HepG2 (cell line): ENCODE results near the gene TBX15. TPM values are rescaled to one million over a fixed set of nuclear protein-coding genes. Genes with fewer than 3 reads are reported as not detected.
A peak's percentile ranks its signal among the peaks of the same experiment; 100 is the strongest.

Source experiments
- FOXO4 ChIP-seq: sonication (generic); formaldehyde crosslinking; conservative IDR thresholded peaks from 2 replicates; pipeline ENCODE4 v1.8.1; 2023; ENCODE audit warnings: missing genetic modification reagents
- MXI1 ChIP-seq: IDR thresholded peaks from 3 replicates; pipeline ENCODE4 v1.6.1; 2012; ENCODE audit warnings: low read depth, low read length, inconsistent platforms, borderline replicate concordance
- NCOA1 ChIP-seq: sonication (generic); formaldehyde crosslinking; IDR thresholded peaks from 2 replicates; pipeline ENCODE4 v1.9.0; 2021; ENCODE audit warnings: missing genetic modification reagents
- PHF20 ChIP-seq: sonication (generic); formaldehyde crosslinking; IDR thresholded peaks from 2 replicates; pipeline ENCODE4 v1.5.0; 2020; ENCODE audit warnings: mild to moderate bottlenecking, missing genetic modification reagents
- PRDM4 ChIP-seq: sonication (generic); formaldehyde crosslinking; IDR thresholded peaks from 2 replicates; pipeline ENCODE4 v1.9.0; 2021; ENCODE audit warnings: missing genetic modification reagents, borderline replicate concordance
- RCOR2 ChIP-seq: IDR thresholded peaks from 2 replicates; pipeline ENCODE4 v1.6.1; 2016; ENCODE audit warnings: missing biosample characterization, missing genetic modification reagents
- TCF12 ChIP-seq, 2 experiments: fragments of 450-650 bp in 1 of 2; sonication (generic) in 1 of 2; formaldehyde crosslinking in 1 of 2; IDR thresholded peaks; 2 replicates each; pipeline versions ENCODE4 v1.6.1 to v1.8.0; 2017 to 2022; ENCODE audit warnings: antibody characterized with exemption in 1 of 2, mild to moderate bottlenecking in 1 of 2, missing genetic modification reagents in 1 of 2, moderate library complexity in 1 of 2
- WIZ ChIP-seq: sonication (generic); formaldehyde crosslinking; IDR thresholded peaks from 2 replicates; pipeline ENCODE4 v1.5.1; 2020; ENCODE audit warnings: mild to moderate bottlenecking, missing genetic modification reagents
- XRCC5 ChIP-seq: fragments of 200-400 bp; formaldehyde crosslinking; optimal IDR thresholded peaks from 2 replicates; pipeline ENCODE3; 2017; ENCODE audit warnings: mild to moderate bottlenecking, low read length
- ZBED4 ChIP-seq: sonication (generic); formaldehyde crosslinking; IDR thresholded peaks from 2 replicates; pipeline ENCODE4 v1.4.0; 2020; ENCODE audit warnings: missing genetic modification reagents, borderline replicate concordance
- ZNF24 ChIP-seq: fragments of 450-650 bp; IDR thresholded peaks from 2 replicates; pipeline ENCODE4 v1.6.1; 2017; ENCODE audit warnings: antibody characterized with exemption, mild to moderate bottlenecking
- ZNF329 ChIP-seq: sonication (generic); formaldehyde crosslinking; IDR thresholded peaks from 2 replicates; pipeline ENCODE4 v1.9.0; 2021; ENCODE audit warnings: low read depth, mild to moderate bottlenecking, missing genetic modification reagents
- ZNF337 ChIP-seq: sonication (generic); formaldehyde crosslinking; IDR thresholded peaks from 2 replicates; pipeline ENCODE4 v1.5.1; 2020; ENCODE audit warnings: missing genetic modification reagents, low read depth, mild to moderate bottlenecking, borderline replicate concordance
- ZNF34 ChIP-seq: sonication (generic); formaldehyde crosslinking; IDR thresholded peaks from 2 replicates; pipeline ENCODE4 v1.4.0; 2020; ENCODE audit warnings: mild to moderate bottlenecking, missing genetic modification reagents, borderline replicate concordance
- ZNF569 ChIP-seq: sonication (generic); formaldehyde crosslinking; IDR thresholded peaks from 2 replicates; pipeline ENCODE4 v1.5.0; 2020; ENCODE audit warnings: mild to moderate bottlenecking, missing genetic modification reagents, moderate library complexity, borderline replicate concordance
- ZNF747 ChIP-seq: sonication (generic); formaldehyde crosslinking; IDR thresholded peaks from 2 replicates; pipeline ENCODE4 v1.8.1; 2023; ENCODE audit warnings: missing genetic modification reagents, mild to moderate bottlenecking, borderline replicate concordance
- ZNF768 ChIP-seq: sonication (generic); formaldehyde crosslinking; IDR thresholded peaks from 2 replicates; pipeline ENCODE4 v1.4.0; 2020; ENCODE audit warnings: missing genetic modification reagents
- ZSCAN30 ChIP-seq: sonication (generic); formaldehyde crosslinking; IDR thresholded peaks from 2 replicates; pipeline ENCODE4 v1.5.0; 2020; ENCODE audit warnings: mild to moderate bottlenecking, missing genetic modification reagents
- ZZZ3 ChIP-seq: sonication (generic); formaldehyde crosslinking; IDR thresholded peaks from 2 replicates; pipeline ENCODE4 v1.4.0; 2020; ENCODE audit warnings: missing genetic modification reagents, mild to moderate bottlenecking, borderline replicate concordance
- polyA plus RNA-seq, 8 experiments: library from polyadenylated mRNA; depleted of rRNA in 3 of 8; stranded (reverse) in 7 of 8; unstranded in 1 of 8; fragments of >200 nt; fragmentation: Illumina TruSeq in 4 of 8; extraction: Trizol in 4 of 8; gene quantifications; 2 replicates each; pipeline versions ENCODE4 v1.2.1 to v1.2.3, GENCODE V29; 2011 to 2016; ENCODE audit warnings: low read depth in 4 of 8, missing spikeins in 1 of 8, mixed read lengths in 1 of 8; ENCODE audit not compliant: insufficient read depth in 1 of 8
- total RNA-seq, 5 experiments: library from RNA; depleted of rRNA; stranded (reverse); fragments of >200 nt; fragmentation: Illumina TruSeq; extraction: Trizol; gene quantifications; 2 replicates each; pipeline ENCODE4 v1.2.3, GENCODE V29; 2016; ENCODE audit warnings: low read depth in 1 of 5
- TF ChIP-seq, protein P1 (sequence below): sonication (generic); formaldehyde crosslinking; IDR thresholded peaks from 2 replicates; pipeline ENCODE4 v1.8.0; 2022; ENCODE audit warnings: missing genetic modification reagents, low read depth, mild to moderate bottlenecking, borderline replicate concordance
- TF ChIP-seq, protein P2 (sequence below): IDR thresholded peaks from 2 replicates; pipeline ENCODE4 v1.6.1; 2016; ENCODE audit warnings: mild to moderate bottlenecking, missing biosample characterization, missing genetic modification reagents

Gene TBX15
- total and polyA plus RNA-seq, 2 of the 13 experiments (the other 11 are each of a cell fraction or from before 2014, with no cell fraction given), result 0.42 to 1.9 TPM

DNA sequence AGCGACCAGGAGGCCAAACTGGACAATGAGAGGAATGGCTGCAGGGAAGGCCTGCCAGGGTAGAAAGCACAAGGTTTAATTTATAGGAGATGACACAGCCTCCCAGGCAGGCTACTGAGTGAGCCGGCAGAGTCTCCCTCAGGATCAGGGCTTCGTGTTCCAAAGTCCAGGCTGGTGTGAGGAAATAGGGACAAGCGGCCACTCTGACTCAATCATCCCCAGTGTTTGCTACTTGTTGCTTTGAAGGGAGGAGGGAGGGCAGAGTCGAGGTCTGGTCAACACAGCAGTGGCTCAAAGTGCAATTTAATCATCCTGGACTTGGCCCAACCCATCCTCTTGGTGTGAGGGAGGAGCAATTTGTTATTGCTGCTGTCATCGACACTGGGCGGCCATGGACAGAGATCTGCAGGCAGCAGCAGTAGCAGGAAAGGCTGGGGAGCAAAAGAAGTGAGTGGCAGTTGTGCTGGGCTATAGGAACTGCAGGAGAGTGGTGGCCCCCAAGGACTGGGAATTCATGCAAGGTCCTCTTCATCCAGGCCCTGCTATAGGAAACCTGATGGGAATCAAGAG lies 27.5 kb downstream of the TBX15 start (continued):
- TF ChIP-seq ZBED4 (CRISPR knock-in tag) (peak; percentile 35; the same call in 1 of the 2 replicates), ZNF329 (no peak), XRCC5 (peak; percentile 71), FOXO4 (CRISPR knock-in tag) (no peak), PHF20 (CRISPR knock-in tag) (no peak; the same call in 1 of the 2 replicates), PRDM4 (CRISPR knock-in tag) (no peak), ZNF747 (CRISPR knock-in tag) (peak; percentile 70; the same call in 1 of the 2 replicates), ZZZ3 (CRISPR knock-in tag) (no peak), ZNF768 (CRISPR knock-in tag) (no peak), RCOR2 (CRISPR knock-in tag) (peak; percentile 86; the same call in 1 of the 2 replicates), TCF12 (IDR thresholded peaks at IDR 0.05) (no peak), TCF12 (CRISPR knock-in tag; IDR thresholded peaks at IDR 0.05) (peak; percentile 88), ZNF34 (no peak), MXI1 (peak; percentile 80; the same call in 1 of the 3 replicates), ZNF569 (CRISPR knock-in tag) (no peak), ZSCAN30 (CRISPR knock-in tag) (no peak), NCOA1 (CRISPR knock-in tag) (peak; percentile 77; the same call in 1 of the 2 replicates), WIZ (CRISPR knock-in tag) (peak; percentile 91; the same call in 1 of the 2 replicates), ZNF337 (no peak), ZNF24 (no peak)
- TF ChIP-seq, protein P1, sequence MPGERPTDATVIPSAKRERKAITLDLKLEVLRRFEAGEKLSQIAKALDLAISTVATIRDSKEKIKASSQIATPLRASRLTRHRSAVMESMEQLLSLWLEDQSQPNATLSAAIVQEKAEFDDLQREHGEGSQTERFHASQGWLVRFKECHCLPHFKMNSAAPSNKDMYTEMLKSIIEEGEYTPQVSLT (CRISPR knock-in tag), result no peak
- TF ChIP-seq, protein P2, sequence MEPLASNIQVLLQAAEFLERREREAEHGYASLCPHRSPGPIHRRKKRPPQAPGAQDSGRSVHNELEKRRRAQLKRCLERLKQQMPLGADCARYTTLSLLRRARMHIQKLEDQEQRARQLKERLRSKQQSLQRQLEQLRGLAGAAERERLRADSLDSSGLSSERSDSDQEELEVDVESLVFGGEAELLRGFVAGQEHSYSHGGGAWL (CRISPR knock-in tag), result no peak
